ENCODE data around the gene AWAT2.

The AWAT2 gene

GRCh38 chrX:70049925-70050324, at the start of gene AWAT2:
TSS of gene AWAT2 (minus strand) at chrX:70049938. CDS start at chrX:70049932, 6 bp downstream.
- no peak for TF ChIP-seq CTCF (conservative IDR thresholded peaks at IDR 0.05; ENCODE audit: low read length)
- DNase-seq (ENCODE audit: low read depth): no peak
- no peak within 1 kb of the TSS for H3K4me3 ChIP-seq (ENCODE audit: low read length)

- H3K4me3 ChIP-seq (ENCODE audit: low read length): no peak overlapping the region
- TF ChIP-seq CTCF (conservative IDR thresholded peaks at IDR 0.05; ENCODE audit: low read length): peak; percentile 46
- peak; percentile 21 for DNase-seq (ENCODE audit: low read depth)
Measured at GRCh38 chrX:70096052-70096451, 46.3 kb upstream of the AWAT2 start.

- DNase-seq (ENCODE audit: low read depth): no peak
- no peak overlapping the region for H3K4me3 ChIP-seq (ENCODE audit: low read length)
- TF ChIP-seq CTCF (conservative IDR thresholded peaks at IDR 0.05; ENCODE audit: low read length): no peak
Measured at GRCh38 chrX:70092247-70092646, 42.5 kb upstream of the AWAT2 start.

- H3K4me3 ChIP-seq (ENCODE audit: low read length): no peak overlapping the region
- no peak for TF ChIP-seq CTCF (conservative IDR thresholded peaks at IDR 0.05; ENCODE audit: low read length)
- peak; percentile 70 for DNase-seq (ENCODE audit: low read depth)
Measured at GRCh38 chrX:70089604-70090297, 40.0 kb upstream of the AWAT2 start.

GRCh38 chrX:70088751-70089150, 39.0 kb upstream of the AWAT2 start:
- no peak for TF ChIP-seq CTCF (conservative IDR thresholded peaks at IDR 0.05; ENCODE audit: low read length)
- no peak for DNase-seq (ENCODE audit: low read depth)
- no peak overlapping the region for H3K4me3 ChIP-seq (ENCODE audit: low read length)

GRCh38 chrX:70087857-70088630, 38.3 kb upstream of the AWAT2 start:
- no peak overlapping the region for H3K4me3 ChIP-seq (ENCODE audit: low read length)
- peak; percentile 82 for DNase-seq (ENCODE audit: low read depth)
- TF ChIP-seq CTCF (conservative IDR thresholded peaks at IDR 0.05; ENCODE audit: low read length): no peak
